ENCODE results near the gene RB1.
"Not testable (repeated sequence)": the region's sequence is repeated elsewhere in the genome, so short reads cannot be mapped to it uniquely, and the experiment has no call there.

DNA sequence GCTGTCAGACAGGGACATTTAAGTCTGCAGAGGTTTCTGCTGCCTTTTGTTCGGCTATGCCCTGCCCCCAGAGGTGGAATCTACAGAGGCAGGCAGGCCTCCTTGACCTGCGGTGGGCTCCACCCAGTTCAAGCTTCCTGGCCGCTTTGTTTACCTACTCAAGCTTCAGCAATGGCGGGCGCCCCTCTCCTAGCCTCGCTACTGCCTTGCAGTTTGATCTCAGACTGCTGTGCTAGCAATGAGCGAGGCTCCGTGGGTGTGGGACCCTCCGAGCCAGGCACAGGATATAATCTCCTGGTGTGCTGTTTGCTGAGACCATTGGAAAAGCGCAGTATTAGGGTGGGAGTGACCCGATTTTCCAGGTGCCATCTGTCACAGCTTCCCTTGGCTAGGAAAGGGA is 35.6 kb downstream of the RB1 start:
- not testable (repeated sequence) for TF ChIP-seq CTCF (IDR thresholded peaks at IDR 0.05; ENCODE audit: extremely low read depth in 1 of 2, insufficient read depth in 1 of 2, low read depth in 1 of 2, low read length in 2 of 2); EZH2 (IDR thresholded peaks at IDR 0.05; ENCODE audit: borderline replicate concordance, low read depth, low read length, severe bottlenecking); POLR2A (IDR thresholded peaks at IDR 0.05; ENCODE audit: low read depth, low read length); POLR2AphosphoS5 (IDR thresholded peaks at IDR 0.05; ENCODE audit: insufficient read depth, low read depth, low read length); MYC (IDR thresholded peaks at IDR 0.05; ENCODE audit: low read depth, low read length); GATA2 (IDR thresholded peaks at IDR 0.05; ENCODE audit: insufficient read depth, insufficient read length, low read depth, low read length)
- TF ChIP-seq, protein P1, sequence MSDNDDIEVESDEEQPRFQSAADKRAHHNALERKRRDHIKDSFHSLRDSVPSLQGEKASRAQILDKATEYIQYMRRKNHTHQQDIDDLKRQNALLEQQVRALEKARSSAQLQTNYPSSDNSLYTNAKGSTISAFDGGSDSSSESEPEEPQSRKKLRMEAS (IDR thresholded peaks at IDR 0.05; ENCODE audit: insufficient read depth, insufficient read length) = not testable (repeated sequence)

Data from endothelial cell of umbilical vein (primary cell).